Natural killer cell (primary cell): Measurements from ENCODE around the gene GPR26. TPM values are rescaled to one million over a fixed set of nuclear protein-coding genes. Genes with fewer than 3 reads are reported as not detected.

Experiments used
- ATAC-seq, 3 donors: fragments of 150-1000 bp in 2 of 3; fragments of 200-7000 bp in 1 of 3; cut with Tn5 transposase; 1 replicate in 1 of 3; 2 replicates in 2 of 3; pipeline ENCODE4 v1.10.0; 2021; ENCODE audit warnings: mild to moderate bottlenecking in 2 of 3, moderate library complexity in 2 of 3
- DNase-seq, 2 donors: peaks; one replicate each; pipeline versions ENCODE4 v3.0.0 to v3.0.0-alpha.2; 2013 to 2021; ENCODE audit warnings: mixed read lengths in 1 of 2
- H3K27ac ChIP-seq: one replicate; pipeline ENCODE4 v1.5.1; 2013; ENCODE audit warnings: mild to moderate bottlenecking, low read length
- H3K27me3 ChIP-seq: one replicate; pipeline ENCODE4 v1.6.1; 2013; ENCODE audit warnings: low read length; ENCODE audit not compliant: control insufficient read depth, insufficient read depth
- H3K36me3 ChIP-seq: one replicate; pipeline ENCODE4 v1.6.1; 2013; ENCODE audit warnings: low read length; ENCODE audit not compliant: control insufficient read depth, insufficient read depth
- H3K4me1 ChIP-seq: one replicate; pipeline ENCODE4 v1.6.1; 2013; ENCODE audit warnings: low read length; ENCODE audit not compliant: control insufficient read depth, insufficient read depth
- H3K4me3 ChIP-seq: one replicate; pipeline ENCODE4 v1.5.1; 2013; ENCODE audit warnings: low read length
- H3K9me3 ChIP-seq: one replicate; pipeline ENCODE4 v1.6.1; 2013; ENCODE audit warnings: low read length; ENCODE audit not compliant: control insufficient read depth, insufficient read depth
- H3K27ac Mint-ChIP-seq, 2 donors: one replicate each; pipeline ENCODE4 v1.8.0; 2022; ENCODE audit warnings: mild to moderate bottlenecking in 2 of 2, mixed read lengths in 2 of 2, moderate library complexity in 1 of 2
- H3K27me3 Mint-ChIP-seq, 2 donors: one replicate each; pipeline ENCODE4 v1.8.0; 2022; ENCODE audit warnings: low read depth in 2 of 2, mixed read lengths in 2 of 2
- H3K36me3 Mint-ChIP-seq: one replicate; pipeline ENCODE4 v1.8.0; 2022; ENCODE audit warnings: mixed read lengths
- H3K4me1 Mint-ChIP-seq, 2 donors: one replicate each; pipeline ENCODE4 v1.8.0; 2022; ENCODE audit warnings: mixed read lengths in 2 of 2
- H3K4me3 Mint-ChIP-seq: one replicate; pipeline ENCODE4 v1.8.0; 2022; ENCODE audit warnings: mild to moderate bottlenecking, moderate library complexity, mixed read lengths
- H3K9me3 Mint-ChIP-seq, 2 donors: one replicate each; pipeline ENCODE4 v1.8.0; 2022; ENCODE audit warnings: mixed read lengths in 2 of 2
- CTCF ChIP-seq: fragments of 200-600 bp; IDR thresholded peaks from one replicate; pipeline ENCODE4 v1.8.0; 2022; ENCODE audit warnings: antibody characterized with exemption
- WGBS: methylation state at CpG from one replicate; pipeline ENCODE4 v1.1.7; 2013; ENCODE audit warnings: missing lambda C conversion rate; ENCODE audit not compliant: insufficient coverage; 5-methylcytosine and 5-hydroxymethylcytosine counted together
- intact Hi-C: fragments of 100-400 bp; cut with micrococcal nuclease; formaldehyde crosslinking; loops from one replicate; pipeline ENCODE4 v1.14.2; 2022
- total RNA-seq, 4 donors: library from RNA; stranded (reverse); fragments of 120-200 nt in 1 of 4; gene quantifications; one replicate each; pipeline versions ENCODE4 v1.2.3 to v1.2.4, GENCODE V29; 2013 to 2022

The GPR26 gene
- total RNA-seq, 3 donors from 2014 or later (not counting 1 experiment from before 2014, with no cell fraction given): not detected

GRCh38 chr10:123648595-123648994 is 17.6 kb upstream of the GPR26 start:
- no peak for TF ChIP-seq CTCF
- Histone ChIP-seq H3K27ac (no peak overlapping the region), H3K27me3 (no peaks in the 10 kb centered on the region), H3K9me3 (no peaks in the 10 kb centered on the region), H3K4me3 (no peak overlapping the region), H3K4me1 (no peaks in the 10 kb centered on the region), H3K36me3 (no peaks in the 10 kb centered on the region)
- intact Hi-C loops: no loop called here
- Mint-ChIP-seq H3K27ac (no peak overlapping the region), H3K27me3 (peaks cover 17 to 28% of the 10 kb centered on the region in 2 donors), H3K36me3 (no peaks in the 10 kb centered on the region), H3K4me1 (no peaks in the 10 kb centered on the region), H3K9me3 (no peaks in the 10 kb centered on the region), H3K4me3 (no peak overlapping the region)
- ATAC-seq (no peak), DNase-seq (no peak)
- 30% methylated on average over 2 of the region's 2 CpGs for WGBS

GRCh38 chr10:123649676-123650075 is 16.5 kb upstream of the GPR26 start:
- WGBS: 47% methylated on average over 3 of the region's 4 CpGs
- H3K27me3 ChIP-seq: no peaks in the 10 kb centered on the region
- no peak overlapping the region for H3K4me3 ChIP-seq
- no peak for TF ChIP-seq CTCF
- peaks cover 15 to 28% of the 10 kb centered on the region in 2 donors for H3K27me3 Mint-ChIP-seq
- no peaks in the 10 kb centered on the region for H3K36me3 Mint-ChIP-seq
- H3K4me1 ChIP-seq: no peaks in the 10 kb centered on the region
- intact Hi-C loops: no loop called here
- ATAC-seq (no peak), DNase-seq (no peak)
- H3K27ac ChIP-seq: no peak overlapping the region
- no peaks in the 10 kb centered on the region for H3K9me3 Mint-ChIP-seq
- no peaks in the 10 kb centered on the region for H3K9me3 ChIP-seq
- H3K36me3 ChIP-seq: no peaks in the 10 kb centered on the region
- no peak overlapping the region for H3K4me3 Mint-ChIP-seq
- no peaks in the 10 kb centered on the region for H3K4me1 Mint-ChIP-seq
- H3K27ac Mint-ChIP-seq: no peak overlapping the region

- ATAC-seq: no peak
- peaks cover 8 to 11% of the 10 kb centered on the region in 2 donors for H3K27me3 Mint-ChIP-seq
- no peaks in the 10 kb centered on the region for H3K27me3 ChIP-seq
- no peaks in the 10 kb centered on the region for H3K4me1 Mint-ChIP-seq
- no peaks in the 10 kb centered on the region for H3K4me1 ChIP-seq
- no peaks in the 10 kb centered on the region for H3K36me3 ChIP-seq
- H3K4me3 ChIP-seq: no peak overlapping the region
- TF ChIP-seq CTCF: no peak
- 87% methylated on average over 6 of the region's 6 CpGs for WGBS
- H3K27ac ChIP-seq: no peak overlapping the region
- no peaks in the 10 kb centered on the region for H3K9me3 ChIP-seq
- intact Hi-C loops: no loop called here
- H3K9me3 Mint-ChIP-seq: no peaks in the 10 kb centered on the region
- DNase-seq: no peak
- H3K36me3 Mint-ChIP-seq: no peaks in the 10 kb centered on the region
- H3K4me3 Mint-ChIP-seq: no peak overlapping the region
- no peak overlapping the region for H3K27ac Mint-ChIP-seq
Measured at GRCh38 chr10:123651421-123652047, 14.6 kb upstream of the GPR26 start.

- Histone ChIP-seq H3K4me3 (no peak overlapping the region), H3K36me3 (no peaks in the 10 kb centered on the region), H3K4me1 (no peaks in the 10 kb centered on the region), H3K27me3 (no peaks in the 10 kb centered on the region), H3K27ac (no peak overlapping the region), H3K9me3 (no peaks in the 10 kb centered on the region)
- ATAC-seq (no peak), DNase-seq (no peak)
- Mint-ChIP-seq H3K27me3 (peaks cover 0 to 5% of the 10 kb centered on the region in 2 donors), H3K27ac (no peak overlapping the region), H3K4me3 (no peak overlapping the region), H3K9me3 (no peaks in the 10 kb centered on the region), H3K36me3 (no peaks in the 10 kb centered on the region), H3K4me1 (no peaks in the 10 kb centered on the region)
- 21% methylated on average over 2 of the region's 2 CpGs for WGBS
- TF ChIP-seq CTCF: no peak
- intact Hi-C loops: no loop called here
Measured at GRCh38 chr10:123655751-123656150, 10.4 kb upstream of the GPR26 start.
